PC-3 (cell line): Measurements from ENCODE around the gene CD52.

Source experiments
- CTCF ChIP-seq: fragments of 300-600 bp; sonication (generic); conservative IDR thresholded peaks from 2 replicates; pipeline ENCODE4 v1.5.1; 2017; ENCODE audit warnings: antibody characterized with exemption, low read depth, mild to moderate bottlenecking, low read length
- EZH2 ChIP-seq: fragments of 300-600 bp; sonication (generic); IDR thresholded peaks from one replicate; pipeline ENCODE4 v1.6.1; 2017; ENCODE audit warnings: antibody characterized with exemption, mild to moderate bottlenecking, low read length; ENCODE audit not compliant: unreplicated experiment
- EZH2phosphoT487 ChIP-seq: fragments of 300-600 bp; sonication (generic); IDR thresholded peaks from 2 replicates; pipeline ENCODE4 v1.6.1; 2018; ENCODE audit warnings: mild to moderate bottlenecking, antibody characterized with exemption, low read length, borderline replicate concordance

GRCh38 chr1:26278303-26278702, 39.5 kb upstream of the CD52 start:
- no peak for TF ChIP-seq CTCF
- TF ChIP-seq EZH2, result no peak
- no peak; the same call in 1 of the 2 replicates for TF ChIP-seq EZH2phosphoT487
